SU-DHL-6 (cell line): Measurements from ENCODE around the gene GET4.

Experiments
- EZH2phosphoT487 ChIP-seq: fragments of 200-600 bp; sonication (generic), shearing (Covaris generic); conservative IDR thresholded peaks from 2 replicates; pipeline ENCODE4 v1.6.1; 2018; ENCODE audit warnings: mild to moderate bottlenecking, antibody characterized with exemption, low read length, moderate library complexity, mixed read lengths
- TF ChIP-seq, protein P1 (sequence below): fragments of 200-600 bp; sonication (generic); IDR thresholded peaks from one replicate; pipeline ENCODE4 v1.5.1; 2017; ENCODE audit warnings: antibody characterized with exemption, mild to moderate bottlenecking, low read length, moderate library complexity; ENCODE audit not compliant: insufficient read depth, poor library complexity, severe bottlenecking

- TF ChIP-seq, protein P1, sequence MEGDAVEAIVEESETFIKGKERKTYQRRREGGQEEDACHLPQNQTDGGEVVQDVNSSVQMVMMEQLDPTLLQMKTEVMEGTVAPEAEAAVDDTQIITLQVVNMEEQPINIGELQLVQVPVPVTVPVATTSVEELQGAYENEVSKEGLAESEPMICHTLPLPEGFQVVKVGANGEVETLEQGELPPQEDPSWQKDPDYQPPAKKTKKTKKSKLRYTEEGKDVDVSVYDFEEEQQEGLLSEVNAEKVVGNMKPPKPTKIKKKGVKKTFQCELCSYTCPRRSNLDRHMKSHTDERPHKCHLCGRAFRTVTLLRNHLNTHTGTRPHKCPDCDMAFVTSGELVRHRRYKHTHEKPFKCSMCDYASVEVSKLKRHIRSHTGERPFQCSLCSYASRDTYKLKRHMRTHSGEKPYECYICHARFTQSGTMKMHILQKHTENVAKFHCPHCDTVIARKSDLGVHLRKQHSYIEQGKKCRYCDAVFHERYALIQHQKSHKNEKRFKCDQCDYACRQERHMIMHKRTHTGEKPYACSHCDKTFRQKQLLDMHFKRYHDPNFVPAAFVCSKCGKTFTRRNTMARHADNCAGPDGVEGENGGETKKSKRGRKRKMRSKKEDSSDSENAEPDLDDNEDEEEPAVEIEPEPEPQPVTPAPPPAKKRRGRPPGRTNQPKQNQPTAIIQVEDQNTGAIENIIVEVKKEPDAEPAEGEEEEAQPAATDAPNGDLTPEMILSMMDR = no peak
- no peak for TF ChIP-seq EZH2phosphoT487
Measured at GRCh38 chr7:944744-945143, 68.4 kb downstream of the GET4 start.
